ENCODE measurements around the gene MIOX. TPM values are rescaled to one million over a fixed set of nuclear protein-coding genes. Genes with fewer than 3 reads are reported as not detected.
"Not testable (repeated sequence)": the region's sequence is repeated elsewhere in the genome, so short reads cannot be mapped to it uniquely, and the experiment has no call there.

Gene MIOX
- polyA plus RNA-seq, 1 donor from 2014 or later: not detected

DNA sequence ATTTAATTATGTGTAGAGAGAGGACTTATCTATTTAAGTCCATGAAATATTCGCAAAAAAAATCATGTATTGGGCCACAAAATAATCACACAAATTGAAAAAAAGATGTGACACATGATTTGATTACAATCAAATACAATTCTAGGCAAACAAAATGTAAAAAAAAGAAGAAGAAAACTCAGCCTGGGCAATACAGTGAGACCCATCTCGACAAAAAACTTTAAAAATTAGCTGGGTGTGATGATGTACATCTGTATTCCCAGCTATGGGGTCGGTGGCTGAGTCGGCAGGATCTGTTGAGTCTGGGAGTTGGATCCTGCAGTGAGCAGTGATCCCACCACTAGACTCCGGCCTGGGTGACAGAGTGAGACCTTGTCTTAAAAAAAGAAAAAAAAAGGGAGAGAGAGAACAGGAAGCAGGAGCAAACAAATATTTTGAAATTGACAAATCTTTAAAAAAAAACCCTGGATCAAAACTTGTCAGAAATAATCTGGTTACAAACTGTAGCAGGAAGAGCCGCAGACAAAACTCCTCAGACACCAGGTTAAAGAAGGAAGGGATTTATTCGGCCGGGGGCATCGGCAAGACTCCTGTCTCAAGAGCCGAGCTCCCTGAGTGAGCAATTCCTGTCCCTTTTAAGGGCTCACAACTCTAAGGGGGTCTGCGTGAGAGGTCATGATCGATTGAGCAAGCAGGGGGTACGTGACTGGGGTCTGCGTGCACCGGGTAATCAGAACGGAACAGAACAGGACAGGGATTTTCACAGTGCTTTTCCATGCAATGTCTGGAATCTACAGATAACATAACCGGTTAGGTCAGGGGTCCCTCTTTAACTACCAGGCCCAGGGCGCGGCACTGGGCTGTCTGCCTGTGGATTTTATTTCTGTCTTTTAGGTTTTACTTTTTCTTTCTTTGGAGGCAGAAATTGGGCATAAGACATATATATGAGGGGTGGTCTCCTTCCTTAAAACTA, 46.5 kb downstream of the MIOX start:
- Histone ChIP-seq H3F3A (ENCODE audit: insufficient read depth, low read length, poor library complexity, severe bottlenecking) (no peaks in the 10 kb centered on the region), H3K36me3 (ENCODE audit: insufficient read depth, low read length) (no peaks in the 10 kb centered on the region), H3K4me2 (ENCODE audit: low read length) (no peak overlapping the region), H3K9me3 (ENCODE audit: low read length) (no peaks in the 10 kb centered on the region), H3K27me3 (ENCODE audit: insufficient read depth, low read depth, low read length) (peaks cover 34% of the 10 kb centered on the region), H3K4me3 (ENCODE audit: low read length) (no peak overlapping the region), H3K9me2 (ENCODE audit: insufficient read depth, low read length) (no peaks in the 10 kb centered on the region), H3K9ac (ENCODE audit: low read length) (no peak overlapping the region), H3K27ac (ENCODE audit: low read length) (no peak overlapping the region), H3K79me2 (replicated peaks; ENCODE audit: insufficient read depth, low read length) (no peaks in the 10 kb centered on the region), H4K20me1 (ENCODE audit: insufficient read depth) (no peaks in the 10 kb centered on the region), H2AFZ (ENCODE audit: low read depth, low read length) (no peak overlapping the region)
- TF ChIP-seq SMC3 (conservative IDR thresholded peaks at IDR 0.05; ENCODE audit: poor library complexity): no peak

DNA sequence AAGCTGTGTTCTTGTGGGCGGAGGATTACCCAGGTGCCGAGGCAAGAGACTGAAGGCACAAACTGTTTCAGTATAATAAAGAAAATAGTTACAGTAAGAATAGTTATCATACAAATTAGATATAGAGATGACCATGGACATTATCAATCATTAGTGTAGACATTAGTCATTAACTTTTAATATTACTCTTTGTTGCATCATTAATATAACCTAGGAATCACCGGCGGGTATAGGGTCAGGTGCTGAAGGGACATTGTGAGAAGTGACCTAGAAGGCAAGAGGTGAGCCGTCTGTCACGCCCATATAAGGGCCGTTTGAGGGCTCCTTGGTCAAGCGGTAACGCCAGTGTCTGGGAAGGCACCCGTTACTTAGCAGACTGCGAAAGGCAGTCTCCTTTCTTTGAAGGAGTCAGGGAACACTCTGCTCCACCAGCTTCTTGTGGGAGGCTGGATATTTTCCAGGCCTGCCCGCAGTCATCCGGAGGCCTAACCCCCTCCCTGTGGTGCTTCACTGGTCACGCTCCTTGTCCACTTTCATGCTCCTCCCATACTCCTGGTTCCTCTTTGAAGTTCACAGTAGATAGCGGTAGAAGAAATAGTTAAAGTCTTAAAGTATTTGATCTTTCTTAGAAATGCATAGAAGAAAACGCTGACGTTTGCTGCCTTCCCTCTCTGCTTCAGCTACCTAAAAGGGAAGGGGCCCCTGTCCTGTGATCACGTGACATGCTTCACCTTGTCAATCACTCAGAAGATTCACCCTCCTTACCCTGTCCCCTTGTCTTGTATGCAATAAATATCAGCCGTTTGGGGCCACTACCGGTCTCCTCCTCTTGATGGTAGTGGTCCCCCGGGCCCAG, 47.4 kb downstream of the MIOX start:
- not testable (repeated sequence) for H3K4me3 ChIP-seq (ENCODE audit: low read length); H3K9ac ChIP-seq (ENCODE audit: low read length); H3K4me2 ChIP-seq (ENCODE audit: low read length); H3K27ac ChIP-seq (ENCODE audit: low read length); H3K36me3 ChIP-seq (ENCODE audit: insufficient read depth, low read length); H3K79me2 ChIP-seq (replicated peaks; ENCODE audit: insufficient read depth, low read length); H4K20me1 ChIP-seq (ENCODE audit: insufficient read depth); H3F3A ChIP-seq (ENCODE audit: insufficient read depth, low read length, poor library complexity, severe bottlenecking); H3K9me3 ChIP-seq (ENCODE audit: low read length); H2AFZ ChIP-seq (ENCODE audit: low read depth, low read length); H3K9me2 ChIP-seq (ENCODE audit: insufficient read depth, low read length)
- peaks cover 34% of the 10 kb centered on the region for H3K27me3 ChIP-seq (ENCODE audit: insufficient read depth, low read depth, low read length)

DNA sequence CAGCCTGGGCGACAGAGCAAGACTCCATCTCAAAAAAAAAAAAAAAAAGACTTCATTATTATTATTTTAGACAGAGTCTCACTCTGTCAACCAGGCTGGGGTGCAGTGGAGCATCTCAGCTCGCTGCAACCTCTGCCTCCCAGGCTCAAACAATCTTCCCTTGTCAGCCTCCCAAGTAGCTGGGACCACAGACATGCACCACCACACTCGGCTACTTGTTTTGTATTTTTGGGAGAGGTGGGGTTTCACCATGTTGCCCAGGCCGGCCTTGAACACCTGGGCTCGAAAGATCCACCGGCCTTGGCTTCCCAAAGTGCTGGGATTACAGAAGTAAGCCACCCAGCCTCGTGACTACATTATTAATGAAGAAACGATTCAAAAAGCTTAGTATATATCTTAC, 48.5 kb downstream of the MIOX start:
- Histone ChIP-seq H3K4me3 (ENCODE audit: low read length) (no peak overlapping the region), H3K79me2 (replicated peaks; ENCODE audit: insufficient read depth, low read length) (no peaks in the 10 kb centered on the region), H3F3A (ENCODE audit: insufficient read depth, low read length, poor library complexity, severe bottlenecking) (no peaks in the 10 kb centered on the region), H3K4me2 (ENCODE audit: low read length) (no peak overlapping the region), H2AFZ (ENCODE audit: low read depth, low read length) (no peak overlapping the region), H3K27ac (ENCODE audit: low read length) (no peak overlapping the region), H3K27me3 (ENCODE audit: insufficient read depth, low read depth, low read length) (peaks cover 26% of the 10 kb centered on the region), H3K36me3 (ENCODE audit: insufficient read depth, low read length) (no peaks in the 10 kb centered on the region), H3K9ac (ENCODE audit: low read length) (no peak overlapping the region), H3K9me2 (ENCODE audit: insufficient read depth, low read length) (no peaks in the 10 kb centered on the region), H3K9me3 (ENCODE audit: low read length) (no peaks in the 10 kb centered on the region), H4K20me1 (ENCODE audit: insufficient read depth) (no peaks in the 10 kb centered on the region)
- no peak for TF ChIP-seq SMC3 (conservative IDR thresholded peaks at IDR 0.05; ENCODE audit: poor library complexity)
- no peak for TF ChIP-seq EP300 (conservative IDR thresholded peaks at IDR 0.05; ENCODE audit: poor library complexity, severe bottlenecking)
- no peak for TF ChIP-seq TAF1 (IDR thresholded peaks at IDR 0.05; ENCODE audit: low read depth)
- no peak for TF ChIP-seq MXI1 (conservative IDR thresholded peaks at IDR 0.05; ENCODE audit: poor library complexity, severe bottlenecking)
- TF ChIP-seq POLR2AphosphoS5 (IDR thresholded peaks at IDR 0.05): no peak
- TF ChIP-seq, protein P1, sequence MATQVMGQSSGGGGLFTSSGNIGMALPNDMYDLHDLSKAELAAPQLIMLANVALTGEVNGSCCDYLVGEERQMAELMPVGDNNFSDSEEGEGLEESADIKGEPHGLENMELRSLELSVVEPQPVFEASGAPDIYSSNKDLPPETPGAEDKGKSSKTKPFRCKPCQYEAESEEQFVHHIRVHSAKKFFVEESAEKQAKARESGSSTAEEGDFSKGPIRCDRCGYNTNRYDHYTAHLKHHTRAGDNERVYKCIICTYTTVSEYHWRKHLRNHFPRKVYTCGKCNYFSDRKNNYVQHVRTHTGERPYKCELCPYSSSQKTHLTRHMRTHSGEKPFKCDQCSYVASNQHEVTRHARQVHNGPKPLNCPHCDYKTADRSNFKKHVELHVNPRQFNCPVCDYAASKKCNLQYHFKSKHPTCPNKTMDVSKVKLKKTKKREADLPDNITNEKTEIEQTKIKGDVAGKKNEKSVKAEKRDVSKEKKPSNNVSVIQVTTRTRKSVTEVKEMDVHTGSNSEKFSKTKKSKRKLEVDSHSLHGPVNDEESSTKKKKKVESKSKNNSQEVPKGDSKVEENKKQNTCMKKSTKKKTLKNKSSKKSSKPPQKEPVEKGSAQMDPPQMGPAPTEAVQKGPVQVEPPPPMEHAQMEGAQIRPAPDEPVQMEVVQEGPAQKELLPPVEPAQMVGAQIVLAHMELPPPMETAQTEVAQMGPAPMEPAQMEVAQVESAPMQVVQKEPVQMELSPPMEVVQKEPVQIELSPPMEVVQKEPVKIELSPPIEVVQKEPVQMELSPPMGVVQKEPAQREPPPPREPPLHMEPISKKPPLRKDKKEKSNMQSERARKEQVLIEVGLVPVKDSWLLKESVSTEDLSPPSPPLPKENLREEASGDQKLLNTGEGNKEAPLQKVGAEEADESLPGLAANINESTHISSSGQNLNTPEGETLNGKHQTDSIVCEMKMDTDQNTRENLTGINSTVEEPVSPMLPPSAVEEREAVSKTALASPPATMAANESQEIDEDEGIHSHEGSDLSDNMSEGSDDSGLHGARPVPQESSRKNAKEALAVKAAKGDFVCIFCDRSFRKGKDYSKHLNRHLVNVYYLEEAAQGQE (IDR thresholded peaks at IDR 0.05; ENCODE audit: borderline replicate concordance): no peak
- TF ChIP-seq, protein P2, sequence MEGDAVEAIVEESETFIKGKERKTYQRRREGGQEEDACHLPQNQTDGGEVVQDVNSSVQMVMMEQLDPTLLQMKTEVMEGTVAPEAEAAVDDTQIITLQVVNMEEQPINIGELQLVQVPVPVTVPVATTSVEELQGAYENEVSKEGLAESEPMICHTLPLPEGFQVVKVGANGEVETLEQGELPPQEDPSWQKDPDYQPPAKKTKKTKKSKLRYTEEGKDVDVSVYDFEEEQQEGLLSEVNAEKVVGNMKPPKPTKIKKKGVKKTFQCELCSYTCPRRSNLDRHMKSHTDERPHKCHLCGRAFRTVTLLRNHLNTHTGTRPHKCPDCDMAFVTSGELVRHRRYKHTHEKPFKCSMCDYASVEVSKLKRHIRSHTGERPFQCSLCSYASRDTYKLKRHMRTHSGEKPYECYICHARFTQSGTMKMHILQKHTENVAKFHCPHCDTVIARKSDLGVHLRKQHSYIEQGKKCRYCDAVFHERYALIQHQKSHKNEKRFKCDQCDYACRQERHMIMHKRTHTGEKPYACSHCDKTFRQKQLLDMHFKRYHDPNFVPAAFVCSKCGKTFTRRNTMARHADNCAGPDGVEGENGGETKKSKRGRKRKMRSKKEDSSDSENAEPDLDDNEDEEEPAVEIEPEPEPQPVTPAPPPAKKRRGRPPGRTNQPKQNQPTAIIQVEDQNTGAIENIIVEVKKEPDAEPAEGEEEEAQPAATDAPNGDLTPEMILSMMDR (IDR thresholded peaks at IDR 0.05; ENCODE audit: poor library complexity, severe bottlenecking): no peak
- no peak for TF ChIP-seq RAD21 (conservative IDR thresholded peaks at IDR 0.05)
- no peak for TF ChIP-seq EZH2 (IDR thresholded peaks at IDR 0.05; ENCODE audit: borderline replicate concordance, insufficient read depth, low read length, poor library complexity, severe bottlenecking)
